HepG2 (cell line): Measurements from ENCODE around the gene ANKRD31. TPM values are rescaled to one million over a fixed set of nuclear protein-coding genes. Genes with fewer than 3 reads are reported as not detected.

Source experiments
- ATAC-seq: fragments of 200-7000 bp; cut with Tn5 transposase; 3 replicates; pipeline ENCODE4 v1.9.1; 2020; ENCODE audit warnings: mild to moderate bottlenecking, moderate library complexity
- BruUV-seq: library from RNA; stranded (reverse); fragments of 400-500 nt; replicated peaks from 2 replicates; lab custom pipeline; 2021; lab: Mats Ljungman, UMichigan
- CTCF ChIA-PET: fragments of 300-600 bp; formaldehyde crosslinking; extraction: SDS; loops from one replicate; lab custom pipeline; 2021; ENCODE audit warnings: low total read pairs, inconsistent platforms, low intra/inter-chr PET ratio; lab: Yijun Ruan, JAX
- POLR2A ChIA-PET: fragments of 350-600 bp; sonication (Branson Sonifier 250); formaldehyde crosslinking; loops from one replicate; lab custom pipeline; 2020; ENCODE audit warnings: antibody characterized with exemption, inconsistent platforms; lab: Yijun Ruan, JAX
- DNase-seq: peaks from one replicate; pipeline ENCODE4 v3.0.0-alpha.2; 2015; ENCODE audit warnings: low spot score
- FAIRE-seq: peaks from 3 replicates; lab custom pipeline; 2011; peaks lifted over from hg19 to GRCh38; lab: Jason Lieb, UNC
- H2AFZ ChIP-seq: one replicate; pipeline ENCODE4 v1.6.1; 2011; ENCODE audit warnings: low read length, inconsistent platforms
- H3K27ac ChIP-seq: fragments of 300-600 bp; 3 replicates; pipeline ENCODE4 v1.8.0; 2011; ENCODE audit warnings: mixed run types, mild to moderate bottlenecking, mixed read lengths, low read length, inconsistent platforms; ENCODE audit not compliant: insufficient read depth; ENCODE audit errors: extremely low read length
- H3K27me3 ChIP-seq, 2 experiments: fragments of 200-600 bp in 1 of 2; 2 replicates in 1 of 2; 3 replicates in 1 of 2; pipeline versions ENCODE4 v1.6.0 to v1.8.0; 2011; ENCODE audit warnings: low read length in 2 of 2, mild to moderate bottlenecking in 2 of 2, moderate library complexity in 2 of 2, inconsistent platforms in 1 of 2; ENCODE audit not compliant: insufficient read depth in 2 of 2, control insufficient read depth in 1 of 2
- H3K36me3 ChIP-seq, 2 experiments: fragments of 200-600 bp in 1 of 2; replicated peaks in 1 of 2; 2 replicates in 1 of 2; 3 replicates in 1 of 2; pipeline versions ENCODE4 v1.5.1 to v1.8.0; 2011; ENCODE audit warnings: low read length in 2 of 2, inconsistent platforms in 1 of 2; ENCODE audit not compliant: insufficient read depth in 2 of 2, control insufficient read depth in 1 of 2
- H3K4me1 ChIP-seq: 2 replicates; pipeline ENCODE4 v1.5.1; 2012; ENCODE audit warnings: low read length, inconsistent platforms; ENCODE audit not compliant: insufficient read depth
- H3K4me2 ChIP-seq: 2 replicates; pipeline ENCODE4 v1.6.0; 2011; ENCODE audit warnings: low read depth, low read length, inconsistent platforms
- H3K4me3 ChIP-seq, 3 experiments: fragments of 200-600 bp in 1 of 3; sonication (generic), shearing (Covaris generic) in 1 of 3; replicated peaks in 1 of 3; 2 replicates each; pipeline ENCODE4 v1.5.1; 2011 to 2016; ENCODE audit warnings: low read length in 3 of 3, inconsistent platforms in 2 of 3, low read depth in 2 of 3, mild to moderate bottlenecking in 2 of 3, control low read depth in 1 of 3, mixed read lengths in 1 of 3; ENCODE audit not compliant: insufficient read depth in 1 of 3
- H3K79me2 ChIP-seq: one replicate; pipeline ENCODE4 v1.6.1; 2011; ENCODE audit warnings: low read length, inconsistent platforms; ENCODE audit not compliant: insufficient read depth
- H3K9ac ChIP-seq: 2 replicates; pipeline ENCODE4 v1.6.0; 2011; ENCODE audit warnings: mild to moderate bottlenecking, low read depth, low read length, inconsistent platforms; ENCODE audit not compliant: insufficient read depth
- H3K9me3 ChIP-seq: 2 replicates; pipeline ENCODE4 v1.5.1; 2012; ENCODE audit warnings: mild to moderate bottlenecking, low read length
- H4K20me1 ChIP-seq: 2 replicates; pipeline ENCODE4 v1.6.0; 2011; ENCODE audit warnings: inconsistent platforms, mild to moderate bottlenecking, low read length, moderate library complexity; ENCODE audit not compliant: insufficient read depth
- CREB3 ChIP-seq: sonication (generic); formaldehyde crosslinking; IDR thresholded peaks from 2 replicates; pipeline ENCODE4 v1.5.0; 2020; ENCODE audit warnings: missing genetic modification reagents
- HHEX ChIP-seq: IDR thresholded peaks from 2 replicates; pipeline ENCODE4 v1.6.1; 2016; ENCODE audit warnings: control low read depth
- HIVEP1 ChIP-seq: sonication (generic); formaldehyde crosslinking; IDR thresholded peaks from 2 replicates; pipeline ENCODE4 v1.4.0; 2020; ENCODE audit warnings: mild to moderate bottlenecking, missing genetic modification reagents
- HOMEZ ChIP-seq: IDR thresholded peaks from 2 replicates; pipeline ENCODE4 v1.6.1; 2016; ENCODE audit warnings: low read depth
- HOXA7 ChIP-seq: sonication (generic); formaldehyde crosslinking; IDR thresholded peaks from 2 replicates; pipeline ENCODE4 v1.8.1; 2022; ENCODE audit warnings: mild to moderate bottlenecking, missing genetic modification reagents, moderate library complexity
- MLLT10 ChIP-seq: sonication (generic); formaldehyde crosslinking; IDR thresholded peaks from 2 replicates; pipeline ENCODE4 v1.4.0; 2020; ENCODE audit warnings: missing genetic modification reagents
- SP4 ChIP-seq: sonication (generic); formaldehyde crosslinking; IDR thresholded peaks from 2 replicates; pipeline ENCODE4 v1.8.1; 2023; ENCODE audit warnings: mild to moderate bottlenecking, missing genetic modification reagents
- TBL1XR1 ChIP-seq: fragments of 150-350 bp; IDR thresholded peaks from 2 replicates; pipeline ENCODE4 v1.6.1; 2014; ENCODE audit warnings: borderline replicate concordance, low read length; ENCODE audit not compliant: partially characterized antibody
- TMF1 ChIP-seq: sonication (generic); formaldehyde crosslinking; IDR thresholded peaks from 2 replicates; pipeline ENCODE4 v1.8.1; 2022; ENCODE audit warnings: low read depth, missing genetic modification reagents
- ZNF343 ChIP-seq: sonication (generic); formaldehyde crosslinking; IDR thresholded peaks from 2 replicates; pipeline ENCODE4 v1.4.0; 2020; ENCODE audit warnings: mild to moderate bottlenecking, missing genetic modification reagents
- ZNF549 ChIP-seq: sonication (generic); formaldehyde crosslinking; IDR thresholded peaks from 2 replicates; pipeline ENCODE4 v1.5.0; 2020; ENCODE audit warnings: missing genetic modification reagents
- ZNF550 ChIP-seq: sonication (generic); formaldehyde crosslinking; IDR thresholded peaks from 2 replicates; pipeline ENCODE4 v1.4.0; 2020; ENCODE audit warnings: mild to moderate bottlenecking, missing genetic modification reagents, borderline replicate concordance
- ZNF558 ChIP-seq: sonication (generic); formaldehyde crosslinking; IDR thresholded peaks from 2 replicates; pipeline ENCODE4 v1.9.0; 2022; ENCODE audit warnings: mild to moderate bottlenecking, missing genetic modification reagents, borderline replicate concordance
- ZNF703 ChIP-seq: sonication (generic); formaldehyde crosslinking; IDR thresholded peaks from 2 replicates; pipeline ENCODE4 v1.5.1; 2020; ENCODE audit warnings: missing genetic modification reagents, mild to moderate bottlenecking, moderate library complexity, borderline replicate concordance
- ZNF704 ChIP-seq: sonication (generic); formaldehyde crosslinking; IDR thresholded peaks from 2 replicates; pipeline ENCODE4 v1.8.1; 2023; ENCODE audit warnings: mild to moderate bottlenecking, inconsistent platforms, moderate library complexity, missing genetic modification reagents, borderline replicate concordance
- WGBS: methylation state at CpG from one replicate; pipeline ENCODE4 v1.1.6; 2017; ENCODE audit warnings: low lambda C conversion rate; 5-methylcytosine and 5-hydroxymethylcytosine counted together
- in situ Hi-C: cut with HindIII; loops from 2 replicates; pipeline ENCODE4 v1.10.0; 2017; ENCODE audit warnings: low pct_unique_long_range_greater_than_20kb; ENCODE audit not compliant: extremely low pct_ligation_motif_present
- intact Hi-C: fragments of 100-400 bp; cut with micrococcal nuclease; formaldehyde crosslinking; loops from one replicate; pipeline ENCODE4 v1.10.0; 2022; ENCODE audit not compliant: unreplicated experiment
- polyA plus RNA-seq, 8 experiments: library from polyadenylated mRNA; depleted of rRNA in 3 of 8; stranded (reverse) in 7 of 8; unstranded in 1 of 8; fragments of >200 nt; fragmentation: Illumina TruSeq in 4 of 8; extraction: Trizol in 4 of 8; gene quantifications; 2 replicates each; pipeline versions ENCODE4 v1.2.1 to v1.2.3, GENCODE V29; 2011 to 2016; ENCODE audit warnings: low read depth in 4 of 8, missing spikeins in 1 of 8, mixed read lengths in 1 of 8; ENCODE audit not compliant: insufficient read depth in 1 of 8
- total RNA-seq, 5 experiments: library from RNA; depleted of rRNA; stranded (reverse); fragments of >200 nt; fragmentation: Illumina TruSeq; extraction: Trizol; gene quantifications; 2 replicates each; pipeline ENCODE4 v1.2.3, GENCODE V29; 2016; ENCODE audit warnings: low read depth in 1 of 5

Gene ANKRD31
- total and polyA plus RNA-seq, 2 of the 13 experiments (the other 11 are each of a cell fraction or from before 2014, with no cell fraction given) = 0.01 to 0.09 TPM

- intact Hi-C loops (no loop called here), in situ Hi-C loops (no loop called here)
- Histone ChIP-seq H3K9ac (no peak overlapping the region), H3K4me1 (peaks cover 13% of the 10 kb centered on the region; the same call in 1 of the 2 replicates), H2AFZ (no peak overlapping the region), H3K4me3 (no peak overlapping the region), H4K20me1 (no peaks in the 10 kb centered on the region), H3K36me3 (no peaks in the 10 kb centered on the region), H3K27ac (no peak overlapping the region), H3K27me3 (peaks cover 0 to 1% of the 10 kb centered on the region in 2 experiments; a peak in 1 of 5 replicates), H3K9me3 (no peaks in the 10 kb centered on the region), H3K4me2 (no peak overlapping the region), H3K79me2 (no peaks in the 10 kb centered on the region)
- POLR2A ChIA-PET = no interaction called here
- no peak for TF ChIP-seq ZNF550 (CRISPR knock-in tag)
- no peak for TF ChIP-seq ZNF549 (CRISPR knock-in tag)
- no peak for TF ChIP-seq TBL1XR1
- no peak for TF ChIP-seq HOMEZ (CRISPR knock-in tag)
- no peak for TF ChIP-seq HHEX (CRISPR knock-in tag)
- no peak for TF ChIP-seq MLLT10 (CRISPR knock-in tag)
- no peak for TF ChIP-seq HIVEP1 (CRISPR knock-in tag)
- no peak for TF ChIP-seq ZNF704 (CRISPR knock-in tag)
- TF ChIP-seq HOXA7 (CRISPR knock-in tag) = no peak
- TF ChIP-seq ZNF343 (CRISPR knock-in tag) = no peak
- no peak for TF ChIP-seq ZNF703 (CRISPR knock-in tag)
- TF ChIP-seq TMF1 = no peak
- no peak for TF ChIP-seq ZNF558 (CRISPR knock-in tag)
- TF ChIP-seq CREB3 = no peak
- no peak for TF ChIP-seq SP4 (CRISPR knock-in tag)
- BruUV-seq = no TSS peak
- FAIRE-seq (no peak), ATAC-seq (no peak), DNase-seq (no peak)
- CTCF ChIA-PET = no interaction called here
- 36% methylated on average over 2 of the region's 2 CpGs for WGBS
Measured at GRCh38 chr5:75081510-75081909, 155.2 kb downstream of the ANKRD31 start.
